ENCODE measurements around the gene CA5B.
"Not testable (repeated sequence)": the region's sequence is repeated elsewhere in the genome, so short reads cannot be mapped to it uniquely, and the experiment has no call there.

Gene CA5B

GRCh38 chrX:15749642-15750610, 11.9 kb downstream of the CA5B start:
- peak; percentile 56 for DNase-seq

DNA sequence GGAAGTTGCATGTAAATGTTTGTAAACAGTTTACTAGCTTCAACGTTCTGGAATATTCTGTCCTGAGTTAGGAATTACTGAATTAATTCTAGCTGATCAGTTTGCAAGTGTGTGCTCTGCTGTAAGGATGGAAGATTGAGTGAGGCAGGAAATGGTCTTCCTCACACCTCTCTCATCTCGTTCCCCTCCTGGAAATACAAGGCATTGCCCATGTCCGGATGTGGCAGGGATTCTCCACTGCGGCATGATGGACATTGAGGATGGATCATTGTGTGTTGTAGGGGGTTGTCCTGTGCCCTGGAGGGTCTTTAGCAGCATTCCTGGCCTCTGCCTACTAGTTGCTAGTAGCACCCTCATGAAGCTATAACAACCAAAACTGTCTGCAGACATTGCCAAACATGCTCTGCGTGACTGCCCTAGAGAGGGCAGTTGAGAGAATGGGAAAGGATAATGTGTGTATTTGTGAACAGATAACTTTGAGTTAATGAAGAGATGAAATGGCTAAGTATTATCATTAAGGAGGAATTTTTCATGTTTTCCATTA, 12.6 kb downstream of the CA5B start:
- DNase-seq: peak; percentile 21

DNA sequence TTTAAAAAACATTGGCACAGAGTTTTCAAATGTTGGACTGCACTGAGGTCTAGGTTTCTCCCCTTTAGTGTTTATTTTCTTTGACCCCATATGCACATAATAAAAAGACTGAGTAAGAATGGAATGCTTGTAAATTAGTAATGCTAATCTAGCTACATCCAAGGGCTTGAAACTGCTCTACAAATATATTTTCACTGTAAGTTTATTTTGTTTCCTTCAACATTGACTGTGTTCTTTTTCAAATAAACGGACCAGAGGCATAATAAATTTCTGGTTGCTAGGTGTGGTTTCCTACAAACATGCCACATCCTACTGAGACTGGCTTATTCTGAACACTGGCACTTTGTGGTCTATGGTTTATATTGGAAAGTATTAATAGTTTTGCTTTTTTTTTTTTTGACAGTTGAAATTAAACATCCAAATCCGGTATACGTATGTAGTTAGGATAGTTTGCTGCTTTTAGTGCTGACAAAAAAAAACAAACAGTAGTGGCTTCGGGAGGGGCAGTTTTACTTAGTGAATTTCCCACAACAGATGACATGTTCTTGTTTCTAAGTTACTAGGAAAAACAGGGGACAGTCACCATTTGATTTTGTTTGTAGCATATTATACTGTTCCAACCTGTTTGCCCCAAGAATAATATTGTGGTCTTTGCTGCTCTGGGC, 13.2 kb downstream of the CA5B start:
- DNase-seq: peak; percentile 18

DNA sequence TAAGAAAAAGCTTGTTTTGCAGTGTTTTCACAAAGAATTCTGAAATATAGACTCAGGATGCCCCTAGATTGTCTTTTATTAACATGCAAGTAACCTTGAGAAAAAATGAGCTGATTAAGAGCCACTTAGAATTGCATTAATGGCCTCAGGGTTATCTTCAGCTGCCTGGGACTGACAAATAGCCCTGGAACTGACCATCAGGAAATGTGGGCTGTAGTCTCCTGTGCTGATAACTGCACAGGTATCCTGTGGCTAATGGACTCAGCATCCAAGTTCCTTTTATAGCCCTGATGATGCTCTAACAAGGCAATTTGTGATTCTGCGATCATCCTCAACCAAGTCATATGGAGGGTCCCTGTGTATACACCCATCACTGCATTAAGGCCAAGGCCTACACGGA, 17.0 kb downstream of the CA5B start:
- no peak for DNase-seq

DNA sequence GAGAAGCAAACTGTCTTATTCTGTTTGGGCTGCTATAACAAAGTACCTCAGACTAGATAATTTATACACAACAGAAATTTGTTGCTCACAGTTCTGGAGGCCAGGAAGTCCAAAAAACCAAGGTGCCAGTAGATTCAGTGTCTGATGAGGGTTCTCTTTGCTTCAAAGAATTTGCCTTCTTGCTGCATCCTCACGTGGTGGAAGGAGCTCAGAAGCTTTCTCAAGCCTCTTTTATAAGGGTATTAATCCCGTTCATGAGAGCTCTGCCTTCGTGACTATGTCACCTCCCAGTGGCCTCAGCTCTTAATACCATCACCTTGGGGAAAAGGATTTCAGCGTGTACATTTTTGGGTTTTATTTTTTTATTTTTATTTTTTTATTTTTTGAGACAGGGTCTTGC, 20.1 kb downstream of the CA5B start:
- peak; percentile 33 for DNase-seq

GRCh38 chrX:15759886-15760285, 21.8 kb downstream of the CA5B start:
- not testable (repeated sequence) for DNase-seq

GRCh38 chrX:15761564-15762191, 23.6 kb downstream of the CA5B start:
- DNase-seq: peak; percentile 56

GRCh38 chrX:15769300-15769954, 31.4 kb downstream of the CA5B start:
- DNase-seq: no peak

- DNase-seq: peak; percentile 32
These were observed 44.1 kb downstream of the CA5B start for GRCh38 chrX:15781961-15782699.

DNA sequence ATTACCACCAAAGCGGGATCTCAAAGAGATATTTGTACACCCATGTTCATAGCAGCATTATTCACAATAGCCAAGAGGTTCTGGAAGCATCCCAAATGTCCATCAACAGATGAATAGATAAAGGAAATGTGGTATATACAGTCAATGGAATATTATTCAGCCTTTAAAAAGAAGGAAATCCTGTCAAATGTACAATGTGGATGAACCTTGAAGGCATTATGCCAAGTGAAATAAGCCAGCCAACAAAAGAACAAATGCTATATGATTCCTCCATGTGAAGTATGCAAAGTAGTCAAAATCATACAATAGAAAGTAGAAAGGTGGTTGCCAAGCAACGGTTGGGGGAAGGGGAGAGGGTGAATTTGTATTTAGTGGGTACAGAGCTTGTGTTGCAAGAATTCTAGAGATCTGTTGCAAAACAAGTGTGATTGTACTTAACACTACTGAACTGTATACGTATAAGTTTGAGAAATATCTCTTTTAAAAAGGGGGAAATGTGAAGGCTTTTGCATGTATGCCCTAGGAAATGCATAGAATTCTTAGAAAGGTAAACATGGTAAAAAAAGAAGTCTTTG, 47.2 kb downstream of the CA5B start:
- no peak for DNase-seq

GRCh38 chrX:15786915-15787314, 48.8 kb downstream of the CA5B start:
- no peak for DNase-seq

DNA sequence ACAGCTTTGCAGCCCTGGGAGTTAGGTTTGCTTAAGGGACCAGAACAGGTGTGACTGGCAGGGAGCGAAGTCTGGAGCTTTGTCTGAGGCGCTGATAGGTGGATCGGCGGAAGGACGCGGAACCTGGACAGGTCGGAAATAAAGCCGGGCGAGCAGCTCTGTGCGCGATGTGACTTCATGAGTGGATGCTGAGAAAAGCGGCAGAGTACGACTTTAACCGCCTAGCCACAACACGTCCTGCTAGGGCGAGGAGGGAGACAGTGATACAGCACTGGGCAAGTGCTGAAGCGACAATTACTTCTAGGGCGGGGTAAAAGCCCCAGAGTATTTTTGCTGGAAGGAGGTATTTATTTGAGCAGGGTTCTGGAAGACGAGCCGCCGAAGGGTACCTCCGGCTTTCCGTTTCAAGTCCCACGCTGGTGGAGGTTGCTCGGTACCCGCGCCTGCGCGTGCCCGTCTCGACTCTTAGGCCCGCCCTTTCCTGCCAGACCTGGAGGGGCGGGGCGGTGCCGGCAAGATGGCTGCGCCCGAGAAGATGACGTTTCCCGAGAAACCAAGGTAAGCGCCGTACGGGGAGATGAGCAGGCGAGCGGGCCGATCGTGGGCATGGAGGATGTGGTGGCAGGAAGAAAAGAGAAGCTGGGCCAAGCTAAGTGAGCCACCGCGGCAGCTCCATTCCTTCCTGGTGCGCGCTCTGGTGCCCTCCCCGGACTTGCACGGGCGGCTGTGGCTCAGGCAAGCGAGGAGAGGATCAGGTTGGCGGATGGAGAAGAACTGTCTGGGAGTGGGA, 52.1 kb downstream of the CA5B start, which contains the start of gene ZRSR2:
ZRSR2 (plus strand) TSS at position 506 of the 790 bp plus-strand sequence; CDS start at position 518, 12 bp downstream.
- DNase-seq: peak; percentile 94

GRCh38 chrX:15790769-15791290, 52.8 kb downstream of the CA5B start:
- DNase-seq: no peak

- DNase-seq: no peak
These were observed 59.6 kb downstream of the CA5B start for GRCh38 chrX:15797707-15798106.

DNA sequence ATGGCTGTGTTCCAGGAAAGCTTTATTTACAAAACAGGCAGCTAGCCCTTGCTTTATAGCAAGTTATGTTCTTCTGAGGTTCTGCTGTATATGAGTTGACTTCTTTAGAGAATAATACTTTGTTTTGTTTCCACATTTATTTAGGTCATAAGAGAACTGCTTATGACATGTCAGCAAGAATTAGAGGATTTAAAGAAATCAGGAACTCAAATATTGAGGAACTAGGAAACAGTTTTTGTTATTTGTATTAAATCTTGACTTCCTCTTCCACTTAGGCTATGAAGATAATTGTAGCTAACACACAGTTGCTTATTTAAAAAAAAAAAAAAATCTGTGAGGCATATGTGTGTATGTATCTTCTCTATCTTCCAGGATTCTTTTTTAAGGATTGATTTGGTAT, 66.5 kb downstream of the CA5B start:
- no peak for DNase-seq

DNA sequence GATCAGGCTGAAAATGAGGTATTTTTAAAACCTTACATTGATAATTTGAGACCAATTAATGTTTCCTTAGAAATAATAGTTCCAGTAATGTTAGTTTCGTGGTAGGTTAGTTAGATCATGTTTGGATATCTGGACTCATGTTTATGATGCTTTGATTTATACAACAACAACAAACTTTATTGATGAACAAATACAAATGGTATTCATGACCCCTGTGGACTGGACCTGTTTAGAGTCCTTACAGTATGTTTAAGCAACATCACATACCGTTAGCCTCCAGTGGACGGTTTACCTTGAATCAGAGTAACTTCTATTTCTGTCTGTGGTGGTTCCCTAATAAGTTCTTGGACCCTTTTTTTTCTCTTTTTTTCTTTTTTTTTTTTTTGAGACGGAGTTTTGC, 70.2 kb downstream of the CA5B start:
- DNase-seq: no peak

- DNase-seq: no peak
These were observed 74.3 kb downstream of the CA5B start for GRCh38 chrX:15812192-15812938.

GRCh38 chrX:15813416-15813815, 75.3 kb downstream of the CA5B start:
- no peak for DNase-seq

GRCh38 chrX:15814771-15815365, 76.8 kb downstream of the CA5B start:
- DNase-seq: peak; percentile 14

All from CD4-positive, alpha-beta T cell treated with Interleukin-17A for 4 hours (primary cell).